Activated CD4-positive, CD25-positive, alpha-beta regulatory T cell treated with anti-CD3 and anti-CD28 coated beads, Interleukin-2, amount 50 U/mL, for 16 hours (primary cell): ENCODE measurements around the gene TEAD1.

Experiments
- DNase-seq: peaks from one replicate; pipeline ENCODE4 v3.0.0-alpha.2; 2020; ENCODE audit warnings: low read depth, low spot score

Gene TEAD1

GRCh38 chr11:12686246-12687060, 12.2 kb downstream of the TEAD1 start:
- DNase-seq = no peak

GRCh38 chr11:12687216-12687623, 13.0 kb downstream of the TEAD1 start:
- no peak for DNase-seq

GRCh38 chr11:12687740-12688139, 13.5 kb downstream of the TEAD1 start:
- DNase-seq = no peak

GRCh38 chr11:12689029-12689755, 15.0 kb downstream of the TEAD1 start:
- DNase-seq = no peak

- DNase-seq = no peak
These were observed 16.4 kb downstream of the TEAD1 start for GRCh38 chr11:12690663-12691062.

GRCh38 chr11:12691473-12691872, 17.3 kb downstream of the TEAD1 start:
- no peak for DNase-seq

- DNase-seq = no peak
These were observed 18.2 kb downstream of the TEAD1 start for GRCh38 chr11:12692229-12693075.

GRCh38 chr11:12693094-12693478, 18.9 kb downstream of the TEAD1 start:
- no peak for DNase-seq

- no peak for DNase-seq
These were observed 19.4 kb downstream of the TEAD1 start for GRCh38 chr11:12693479-12694182.

GRCh38 chr11:12694183-12694531, 19.9 kb downstream of the TEAD1 start:
- no peak for DNase-seq

- DNase-seq = no peak
These were observed 21.1 kb downstream of the TEAD1 start for GRCh38 chr11:12695221-12695794.

- DNase-seq = no peak
These were observed 21.7 kb downstream of the TEAD1 start for GRCh38 chr11:12695873-12696272.

- no peak for DNase-seq
These were observed 22.8 kb downstream of the TEAD1 start for GRCh38 chr11:12696911-12697581.

GRCh38 chr11:12698048-12698447, 23.8 kb downstream of the TEAD1 start:
- DNase-seq = no peak

- no peak for DNase-seq
These were observed 27.8 kb downstream of the TEAD1 start for GRCh38 chr11:12701811-12702592.

GRCh38 chr11:12702999-12703453, 28.8 kb downstream of the TEAD1 start:
- no peak for DNase-seq

- DNase-seq = no peak
These were observed 29.8 kb downstream of the TEAD1 start for GRCh38 chr11:12704049-12704448.

GRCh38 chr11:12705874-12706273, 31.7 kb downstream of the TEAD1 start:
- DNase-seq = no peak

- no peak for DNase-seq
These were observed 32.6 kb downstream of the TEAD1 start for GRCh38 chr11:12706545-12707499.
